Caco-2 (cell line): Measurements from ENCODE around the gene ATP5F1C. TPM values are rescaled to one million over a fixed set of nuclear protein-coding genes. Genes with fewer than 3 reads are reported as not detected.

ENCODE experiments used
- BruUV-seq: library from RNA; stranded (reverse); fragments of 400-500 nt; replicated peaks from 2 replicates; lab custom pipeline; 2021; lab: Mats Ljungman, UMichigan
- CTCF ChIA-PET: fragments of 300-600 bp; sonication (Branson Sonifier 250); formaldehyde crosslinking; loops from one replicate; lab custom pipeline; 2022; ENCODE audit warnings: antibody characterized with exemption; lab: Charles Lee
- POLR2A ChIA-PET: fragments of 300-600 bp; sonication (Branson Sonifier 250); formaldehyde crosslinking; loops from one replicate; lab custom pipeline; 2022; ENCODE audit warnings: antibody characterized with exemption; lab: Charles Lee
- DNase-seq, 2 experiments: peaks; one replicate each; pipeline versions ENCODE4 v3.0.0 to v3.0.0-alpha.2; 2020 to 2022
- H3K27me3 ChIP-seq: replicated peaks from 2 replicates; pipeline ENCODE4 v1.6.0; 2011; ENCODE audit warnings: low read length; ENCODE audit not compliant: control insufficient read depth, insufficient read depth
- H3K36me3 ChIP-seq: 2 replicates; pipeline ENCODE4 v1.5.1; 2011; ENCODE audit warnings: low read length; ENCODE audit not compliant: control insufficient read depth, insufficient read depth
- H3K4me1 ChIP-seq: fragments of 250-450 bp; sonication (Bioruptor Pico); 2 replicates; pipeline ENCODE4 v1.5.1; 2020; ENCODE audit warnings: mild to moderate bottlenecking
- H3K4me3 ChIP-seq: 2 replicates; pipeline ENCODE4 v1.5.1; 2011; ENCODE audit warnings: low read depth, mild to moderate bottlenecking, control low read depth, low read length
- H3K9me3 ChIP-seq: fragments of 250-450 bp; sonication (Bioruptor Pico); 2 replicates; pipeline ENCODE4 v1.5.1; 2020; ENCODE audit warnings: mild to moderate bottlenecking, moderate library complexity
- H3K27ac Mint-ChIP-seq: one replicate; pipeline ENCODE4 v1.8.0; 2022; ENCODE audit warnings: mixed read lengths; ENCODE audit not compliant: unreplicated experiment
- H3K27me3 Mint-ChIP-seq: one replicate; pipeline ENCODE4 v1.8.0; 2022; ENCODE audit warnings: mixed read lengths; ENCODE audit not compliant: insufficient read depth, unreplicated experiment
- H3K36me3 Mint-ChIP-seq: one replicate; pipeline ENCODE4 v1.8.0; 2022; ENCODE audit warnings: mild to moderate bottlenecking, mixed read lengths; ENCODE audit not compliant: insufficient read depth, unreplicated experiment
- H3K4me1 Mint-ChIP-seq: one replicate; pipeline ENCODE4 v1.8.0; 2022; ENCODE audit warnings: low read depth, mixed read lengths; ENCODE audit not compliant: unreplicated experiment
- H3K4me3 Mint-ChIP-seq: one replicate; pipeline ENCODE4 v1.8.0; 2022; ENCODE audit warnings: mild to moderate bottlenecking, moderate library complexity, mixed read lengths; ENCODE audit not compliant: unreplicated experiment
- H3K9me3 Mint-ChIP-seq: one replicate; pipeline ENCODE4 v1.8.0; 2022; ENCODE audit warnings: mixed read lengths; ENCODE audit not compliant: unreplicated experiment
- intact Hi-C: fragments of 100-400 bp; cut with micrococcal nuclease; formaldehyde crosslinking; loops from one replicate; pipeline ENCODE4 v1.10.0; 2022; ENCODE audit not compliant: unreplicated experiment
- total RNA-seq: library from RNA; stranded (reverse); gene quantifications from 2 replicates; pipeline ENCODE4 v1.2.3, GENCODE V29; 2022
- TF ChIP-seq, protein P1 (sequence below), 2 experiments: fragments of 200-600 bp in 1 of 2; IDR thresholded peaks; 1 replicate in 1 of 2; 2 replicates in 1 of 2; pipeline versions ENCODE4 v1.5.1 to v1.8.0; 2011 to 2022; ENCODE audit warnings: antibody characterized with exemption in 1 of 2, control low read depth in 1 of 2, inconsistent platforms in 1 of 2, low read depth in 1 of 2, low read length in 1 of 2, mild to moderate bottlenecking in 1 of 2, moderate library complexity in 1 of 2; ENCODE audit not compliant: insufficient read depth in 1 of 2, severe bottlenecking in 1 of 2, unreplicated experiment in 1 of 2

The ATP5F1C gene
- total RNA-seq, 1 experiment from 2014 or later, result 568 TPM

DNA sequence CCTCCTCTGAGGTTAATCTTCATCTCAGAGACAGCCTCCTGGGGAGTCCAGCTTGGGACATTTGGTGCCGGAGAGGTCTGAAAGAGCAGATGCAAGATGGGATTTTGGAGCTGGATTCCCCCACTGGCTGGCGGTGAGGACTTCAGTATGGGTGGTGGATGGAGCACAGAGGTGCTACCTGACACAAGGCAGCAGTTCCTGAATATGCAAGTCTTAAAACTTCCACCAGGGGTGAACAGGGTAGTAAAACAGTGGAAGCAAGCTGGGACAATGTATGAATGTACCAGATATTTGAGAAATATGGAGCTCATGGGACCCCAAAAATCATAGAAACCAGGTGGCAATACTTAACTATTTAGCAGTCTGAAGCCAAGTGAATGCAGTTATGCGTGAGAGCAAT, 25.5 kb downstream of the ATP5F1C start:
- peaks cover 19% of the 10 kb centered on the region for H3K36me3 Mint-ChIP-seq
- intact Hi-C loops, result no loop called here
- Histone ChIP-seq H3K4me3 (no peak overlapping the region), H3K9me3 (no peaks in the 10 kb centered on the region), H3K27me3 (no peaks in the 10 kb centered on the region), H3K4me1 (peaks cover 4% of the 10 kb centered on the region; the same call in 1 of the 2 replicates), H3K36me3 (no peaks in the 10 kb centered on the region)
- peaks cover 6% of the 10 kb centered on the region for H3K4me1 Mint-ChIP-seq
- no peak for DNase-seq
- H3K4me3 Mint-ChIP-seq, result no peak overlapping the region
- TF ChIP-seq, protein P1, sequence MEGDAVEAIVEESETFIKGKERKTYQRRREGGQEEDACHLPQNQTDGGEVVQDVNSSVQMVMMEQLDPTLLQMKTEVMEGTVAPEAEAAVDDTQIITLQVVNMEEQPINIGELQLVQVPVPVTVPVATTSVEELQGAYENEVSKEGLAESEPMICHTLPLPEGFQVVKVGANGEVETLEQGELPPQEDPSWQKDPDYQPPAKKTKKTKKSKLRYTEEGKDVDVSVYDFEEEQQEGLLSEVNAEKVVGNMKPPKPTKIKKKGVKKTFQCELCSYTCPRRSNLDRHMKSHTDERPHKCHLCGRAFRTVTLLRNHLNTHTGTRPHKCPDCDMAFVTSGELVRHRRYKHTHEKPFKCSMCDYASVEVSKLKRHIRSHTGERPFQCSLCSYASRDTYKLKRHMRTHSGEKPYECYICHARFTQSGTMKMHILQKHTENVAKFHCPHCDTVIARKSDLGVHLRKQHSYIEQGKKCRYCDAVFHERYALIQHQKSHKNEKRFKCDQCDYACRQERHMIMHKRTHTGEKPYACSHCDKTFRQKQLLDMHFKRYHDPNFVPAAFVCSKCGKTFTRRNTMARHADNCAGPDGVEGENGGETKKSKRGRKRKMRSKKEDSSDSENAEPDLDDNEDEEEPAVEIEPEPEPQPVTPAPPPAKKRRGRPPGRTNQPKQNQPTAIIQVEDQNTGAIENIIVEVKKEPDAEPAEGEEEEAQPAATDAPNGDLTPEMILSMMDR (IDR thresholded peaks at IDR 0.05; ENCODE audit: insufficient read depth in 1 of 2, low read depth in 1 of 2, low read length in 1 of 2, severe bottlenecking in 1 of 2, unreplicated experiment in 1 of 2), result no peak
- H3K9me3 Mint-ChIP-seq, result no peaks in the 10 kb centered on the region
- CTCF ChIA-PET, result no interaction called here
- POLR2A ChIA-PET, result no interaction called here
- H3K27me3 Mint-ChIP-seq, result no peaks in the 10 kb centered on the region
- H3K27ac Mint-ChIP-seq, result no peak overlapping the region
- no TSS peak for BruUV-seq

DNA sequence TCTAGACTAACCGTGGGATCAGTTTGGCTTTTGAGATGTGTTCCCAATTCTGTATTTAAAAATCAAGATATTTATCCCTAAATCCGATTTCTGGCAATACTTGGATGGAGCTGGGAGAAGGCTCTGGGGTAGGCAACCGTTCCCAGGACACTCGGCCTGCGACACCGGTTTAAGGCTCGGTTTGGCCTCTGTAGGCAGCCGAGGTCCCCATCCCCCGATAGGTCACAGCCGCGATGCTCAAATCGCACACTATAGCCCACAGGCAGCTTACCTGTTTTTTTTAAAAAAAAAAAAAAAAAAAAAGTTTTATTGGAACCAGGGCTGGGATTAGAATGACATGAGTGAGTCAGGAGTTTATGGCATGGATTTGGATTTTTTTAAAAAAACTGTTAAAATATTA, 29.6 kb downstream of the ATP5F1C start:
- no peaks in the 10 kb centered on the region for H3K9me3 ChIP-seq
- peaks cover 4% of the 10 kb centered on the region; the same call in 1 of the 2 replicates for H3K4me1 ChIP-seq
- intact Hi-C loops, result loop anchor here (5.0 kb wide), 1 partner anchor 130 kb away; no protein-coding TSS in a partner anchor
- H3K36me3 ChIP-seq, result no peaks in the 10 kb centered on the region
- H3K4me3 Mint-ChIP-seq, result peak overlapping the region; percentile 84
- peaks cover 8% of the 10 kb centered on the region for H3K4me1 Mint-ChIP-seq
- peaks cover 15% of the 10 kb centered on the region for H3K36me3 Mint-ChIP-seq
- DNase-seq, result peak in 1 of 2 experiments; percentile 55
- ChIA-PET CTCF (interaction anchor here (0.6 to 4.0 kb wide), 8 partner anchors 8 to 394 kb away, joined by 3 to 26 read pairs (median 4); partner anchors contain the start of genes ATP5F1C and KIN), POLR2A (interaction anchor here (0.5 to 2.2 kb wide), 12 partner anchors 8 to 558 kb away, joined by 3 to 45 read pairs (median 4); partner anchors contain the start of genes ATP5F1C and KIN)
- H3K27me3 ChIP-seq, result no peaks in the 10 kb centered on the region
- peak overlapping the region; percentile 72 for H3K27ac Mint-ChIP-seq
- TF ChIP-seq, protein P1 (IDR thresholded peaks at IDR 0.05; ENCODE audit: insufficient read depth in 1 of 2, low read depth in 1 of 2, low read length in 1 of 2, severe bottlenecking in 1 of 2, unreplicated experiment in 1 of 2), result no peak
- no peaks in the 10 kb centered on the region for H3K27me3 Mint-ChIP-seq
- BruUV-seq, result TSS peak; percentile 86
- peak overlapping the region; percentile 95 for H3K4me3 ChIP-seq
- no peaks in the 10 kb centered on the region for H3K9me3 Mint-ChIP-seq

DNA sequence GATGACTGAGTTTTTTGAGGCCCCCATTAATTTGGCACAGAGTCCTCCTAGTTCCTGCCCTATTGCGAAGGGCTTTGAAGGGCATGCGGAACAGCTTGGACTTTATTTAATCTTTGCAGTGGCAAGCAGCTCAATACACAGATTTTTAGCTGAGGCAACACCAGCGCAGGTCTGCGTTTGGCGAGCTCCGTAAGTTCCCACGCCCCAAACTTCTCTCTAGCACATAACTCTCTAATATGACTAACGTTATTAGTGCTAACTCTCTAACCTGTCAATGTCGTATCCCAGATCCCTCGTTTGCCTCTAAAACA, 30.0 kb downstream of the ATP5F1C start:
- Mint-ChIP-seq H3K4me3 (peak overlapping the region; percentile 84), H3K9me3 (no peaks in the 10 kb centered on the region), H3K36me3 (peaks cover 15% of the 10 kb centered on the region), H3K27me3 (no peaks in the 10 kb centered on the region), H3K4me1 (peaks cover 8% of the 10 kb centered on the region), H3K27ac (peak overlapping the region; percentile 72)
- CTCF ChIA-PET, result interaction anchor here (0.7 to 4.0 kb wide), 7 partner anchors 9 to 292 kb away, joined by 3 to 26 read pairs (median 5); partner anchors contain the start of genes ATP5F1C and KIN
- intact Hi-C loops, result loop anchor here (1.0 to 5.0 kb wide), 2 partner anchors 30 to 131 kb away; partner anchors contain the start of gene ATP5F1C
- peaks cover 4% of the 10 kb centered on the region; the same call in 1 of the 2 replicates for H3K4me1 ChIP-seq
- no peaks in the 10 kb centered on the region for H3K36me3 ChIP-seq
- peak overlapping the region; percentile 95 for H3K4me3 ChIP-seq
- POLR2A ChIA-PET, result interaction anchor here (0.5 to 2.2 kb wide), 11 partner anchors 9 to 557 kb away, joined by 3 to 45 read pairs (median 5); partner anchors contain the start of genes ATP5F1C and KIN
- no peaks in the 10 kb centered on the region for H3K27me3 ChIP-seq
- DNase-seq, result no peak
- H3K9me3 ChIP-seq, result no peaks in the 10 kb centered on the region
- BruUV-seq, result no TSS peak
- TF ChIP-seq, protein P1 (IDR thresholded peaks at IDR 0.05; ENCODE audit: insufficient read depth in 1 of 2, low read depth in 1 of 2, low read length in 1 of 2, severe bottlenecking in 1 of 2, unreplicated experiment in 1 of 2), result no peak
